Aorta (tissue), 5 donors: ENCODE results near the gene UNKL. TPM values are rescaled to one million over a fixed set of nuclear protein-coding genes. Genes with fewer than 3 reads are reported as not detected.
A peak's percentile ranks its signal among the peaks of the same experiment; 100 is the strongest.

ENCODE experiments used
- ATAC-seq: fragments of 200-7000 bp; cut with Tn5 transposase; one replicate; pipeline ENCODE4 v1.9.1; 2022; ENCODE audit warnings: moderate library complexity; ENCODE audit not compliant: low FRiP score
- DNase-seq, 2 donors: peaks; one replicate each; pipeline ENCODE4 v3.0.0-alpha.2; 2020
- H3K27ac ChIP-seq, 2 donors: one replicate each; pipeline ENCODE4 v1.5.1; 2013; ENCODE audit warnings: low read length in 2 of 2, mild to moderate bottlenecking in 2 of 2, moderate library complexity in 2 of 2, control low read depth in 1 of 2, inconsistent platforms in 1 of 2, low read depth in 1 of 2
- H3K27me3 ChIP-seq, 2 donors: one replicate each; pipeline ENCODE4 v1.6.1; 2013; ENCODE audit warnings: control low read depth in 1 of 2, low read length in 1 of 2, mild to moderate bottlenecking in 1 of 2, moderate library complexity in 1 of 2; ENCODE audit not compliant: insufficient read depth in 2 of 2, control insufficient read depth in 1 of 2
- H3K36me3 ChIP-seq, 2 donors: one replicate each; pipeline ENCODE4 v1.6.1; 2013; ENCODE audit warnings: control low read depth in 1 of 2, low read length in 1 of 2, mild to moderate bottlenecking in 1 of 2; ENCODE audit not compliant: insufficient read depth in 2 of 2, control insufficient read depth in 1 of 2
- H3K4me1 ChIP-seq, 2 donors: one replicate each; pipeline ENCODE4 v1.6.1; 2013; ENCODE audit warnings: low read length in 2 of 2, control low read depth in 1 of 2, mild to moderate bottlenecking in 1 of 2, moderate library complexity in 1 of 2; ENCODE audit not compliant: insufficient read depth in 2 of 2, control insufficient read depth in 1 of 2
- H3K4me3 ChIP-seq, 2 donors: one replicate each; pipeline ENCODE4 v1.5.1; 2013; ENCODE audit warnings: low read length in 2 of 2, control low read depth in 1 of 2, mild to moderate bottlenecking in 1 of 2
- H3K9me3 ChIP-seq: one replicate; pipeline ENCODE4 v1.6.1; 2013; ENCODE audit warnings: mild to moderate bottlenecking, low read length; ENCODE audit not compliant: control insufficient read depth
- WGBS, 2 donors: extraction: QIAGEN DNeasy Blood & Tissue Kit; methylation state at CpG; one replicate each; pipeline ENCODE4 v1.1.7; 2013; 5-methylcytosine and 5-hydroxymethylcytosine counted together
- intact Hi-C, 2 donors: fragments of 100-400 bp; cut with DNase I; formaldehyde crosslinking; loops; one replicate each; pipeline versions ENCODE4 v1.14.2 to v1.15.0; 2022
- polyA plus RNA-seq, 2 donors: library from polyadenylated mRNA; stranded (reverse); fragments of 200-250 nt; gene quantifications; one replicate each; pipeline ENCODE4 v1.2.3, GENCODE V29; 2013
- total RNA-seq, 2 donors: library from RNA; stranded (reverse); fragmentation: NEBNext Ultra II Directional; extraction: Animal tissue kit (Norgen Biotek cat#: 25700); gene quantifications; one replicate each; pipeline ENCODE4 v1.2.1, GENCODE V29; 2021
- donor health status: healthy with polysubstance abuse.
- donor health status: Bipolar disorder and iron deficiency.
- donor health status: DM: no; HTN: no; CAD: no.
- donor health status: DM: no; HTN: no; CAD: no.
- donor health status: DM: yes; HTN: yes; CAD: no.

Gene UNKL
- total and polyA plus RNA-seq, 4 donors: 8.8 to 34.6 (median 22.6) TPM

GRCh38 chr16:1429012-1429411 is 14.5 kb upstream of the UNKL start:
- Histone ChIP-seq H3K36me3 (no peaks in the 10 kb centered on the region), H3K27me3 (no peaks in the 10 kb centered on the region), H3K9me3 (no peaks in the 10 kb centered on the region), H3K4me1 (no peaks in the 10 kb centered on the region), H3K4me3 (no peak overlapping the region), H3K27ac (no peak overlapping the region)
- 85 to 90% methylated on average over 11 of the region's 11 CpGs for WGBS, 2 donors
- DNase-seq (no peak), ATAC-seq (peak; percentile 23)
- intact Hi-C loops: no loop called here

- no peak for DNase-seq
- Histone ChIP-seq H3K4me1 (no peaks in the 10 kb centered on the region), H3K27me3 (no peaks in the 10 kb centered on the region), H3K9me3 (no peaks in the 10 kb centered on the region), H3K36me3 (no peaks in the 10 kb centered on the region), H3K4me3 (no peak overlapping the region), H3K27ac (no peak overlapping the region)
- 28 to 34% methylated on average over 18 to 21 of the region's 21 CpGs for WGBS, 2 donors
- peak; percentile 47 for ATAC-seq
- intact Hi-C loops: no loop called here
Measured at GRCh38 chr16:1428511-1428910, 14.0 kb upstream of the UNKL start.

GRCh38 chr16:1427473-1428461 is 13.3 kb upstream of the UNKL start:
- no peak for DNase-seq
- Histone ChIP-seq H3K4me1 (no peaks in the 10 kb centered on the region), H3K27ac (no peak overlapping the region), H3K36me3 (no peaks in the 10 kb centered on the region), H3K9me3 (no peaks in the 10 kb centered on the region), H3K27me3 (no peaks in the 10 kb centered on the region), H3K4me3 (no peak overlapping the region)
- ATAC-seq: no peak
- WGBS, 2 donors: 89 to 91% methylated on average over 50 to 53 of the region's 53 CpGs
- intact Hi-C loops: no loop called here

- WGBS, 2 donors: 80 to 81% methylated on average over 41 to 42 of the region's 42 CpGs
- intact Hi-C loops: no loop called here
- no peak overlapping the region for H3K4me3 ChIP-seq
- ATAC-seq (no peak), DNase-seq (no peak)
- no peaks in the 10 kb centered on the region for H3K4me1 ChIP-seq
- H3K27ac ChIP-seq: no peak overlapping the region
- H3K27me3 ChIP-seq: no peaks in the 10 kb centered on the region
- no peaks in the 10 kb centered on the region for H3K36me3 ChIP-seq
- no peaks in the 10 kb centered on the region for H3K9me3 ChIP-seq
Measured at GRCh38 chr16:1426734-1427471, 12.4 kb upstream of the UNKL start.

- ATAC-seq: no peak
- no peak overlapping the region for H3K4me3 ChIP-seq
- 89 to 90% methylated on average over 14 to 16 of the region's 16 CpGs for WGBS, 2 donors
Measured at GRCh38 chr16:1425616-1426370, 11.3 kb upstream of the UNKL start.

GRCh38 chr16:1424028-1424427 is 9.5 kb upstream of the UNKL start:
- ATAC-seq (no peak), DNase-seq (peak in 1 of 2 donors; percentile 47)
- no peaks in the 10 kb centered on the region for H3K27me3 ChIP-seq
- intact Hi-C loops: loop anchor here in 1 of 2 donors (5.0 kb wide), 1 partner anchor 72 kb away; the partner anchor contains the start of genes GNPTG and TSR3
- H3K4me3 ChIP-seq: no peak overlapping the region
- no peaks in the 10 kb centered on the region for H3K36me3 ChIP-seq
- no peaks in the 10 kb centered on the region for H3K4me1 ChIP-seq
- H3K27ac ChIP-seq: no peak overlapping the region
- H3K9me3 ChIP-seq: no peaks in the 10 kb centered on the region
- 91 to 93% methylated on average over 12 of the region's 12 CpGs for whole genome bisulfite sequencing, 2 donors

More at GRCh38 chr16:1425616-1426370, 11.3 kb upstream of the UNKL start:
- DNase-seq: no peak
- H3K9me3 ChIP-seq: no peaks in the 10 kb centered on the region
- H3K4me1 ChIP-seq: no peaks in the 10 kb centered on the region
- H3K27me3 ChIP-seq: no peaks in the 10 kb centered on the region
- intact Hi-C loops: no loop called here
- no peaks in the 10 kb centered on the region for H3K36me3 ChIP-seq
- H3K27ac ChIP-seq: no peak overlapping the region

GRCh38 chr16:1422076-1422475 is 7.6 kb upstream of the UNKL start:
- H3K36me3 ChIP-seq: no peaks in the 10 kb centered on the region
- no peak for ATAC-seq
- no peaks in the 10 kb centered on the region for H3K4me1 ChIP-seq
- peak in 1 of 2 donors; percentile 67 for DNase-seq
- H3K27me3 ChIP-seq: no peaks in the 10 kb centered on the region
- WGBS, 2 donors: 86% methylated on average over 10 of the region's 10 CpGs
- no peak overlapping the region for H3K4me3 ChIP-seq
- intact Hi-C loops: loop anchor here in 1 of 2 donors (5.0 kb wide), 1 partner anchor 70 kb away; the partner anchor contains the start of genes GNPTG and TSR3
- no peak overlapping the region for H3K27ac ChIP-seq
- H3K9me3 ChIP-seq: no peaks in the 10 kb centered on the region

GRCh38 chr16:1420111-1420539 is 5.6 kb upstream of the UNKL start:
- no peaks in the 10 kb centered on the region for H3K4me1 ChIP-seq
- ATAC-seq (no peak), DNase-seq (peak in 1 of 2 donors; percentile 72)
- no peaks in the 10 kb centered on the region for H3K36me3 ChIP-seq
- no peaks in the 10 kb centered on the region for H3K27me3 ChIP-seq
- H3K9me3 ChIP-seq: no peaks in the 10 kb centered on the region
- intact Hi-C loops: loop anchor here in 1 of 2 donors (5.0 kb wide), 1 partner anchor 68 kb away; the partner anchor contains the start of genes GNPTG and TSR3
- 1% methylated on average over 21 to 22 of the region's 22 CpGs for WGBS, 2 donors
- H3K4me3 ChIP-seq: peak overlapping the region; percentile 37 to 57
- peak overlapping the region in 1 of 2 donors; percentile 49 for H3K27ac ChIP-seq
